GM10266 (cell line): Measurements from ENCODE around the gene DMGDH.
"Not testable (repeated sequence)": the region's sequence is repeated elsewhere in the genome, so short reads cannot be mapped to it uniquely, and the experiment has no call there.

Source experiments
- DNase-seq: peaks from one replicate; pipeline ENCODE4 v3.0.0; 2012; ENCODE audit errors: extremely low spot score
- CTCF ChIP-seq: IDR thresholded peaks from 2 replicates; pipeline ENCODE4 v1.5.1; 2012; ENCODE audit warnings: mild to moderate bottlenecking, low read depth; ENCODE audit not compliant: control insufficient read depth, insufficient read depth; ENCODE audit errors: missing control alignments

Gene DMGDH

DNA sequence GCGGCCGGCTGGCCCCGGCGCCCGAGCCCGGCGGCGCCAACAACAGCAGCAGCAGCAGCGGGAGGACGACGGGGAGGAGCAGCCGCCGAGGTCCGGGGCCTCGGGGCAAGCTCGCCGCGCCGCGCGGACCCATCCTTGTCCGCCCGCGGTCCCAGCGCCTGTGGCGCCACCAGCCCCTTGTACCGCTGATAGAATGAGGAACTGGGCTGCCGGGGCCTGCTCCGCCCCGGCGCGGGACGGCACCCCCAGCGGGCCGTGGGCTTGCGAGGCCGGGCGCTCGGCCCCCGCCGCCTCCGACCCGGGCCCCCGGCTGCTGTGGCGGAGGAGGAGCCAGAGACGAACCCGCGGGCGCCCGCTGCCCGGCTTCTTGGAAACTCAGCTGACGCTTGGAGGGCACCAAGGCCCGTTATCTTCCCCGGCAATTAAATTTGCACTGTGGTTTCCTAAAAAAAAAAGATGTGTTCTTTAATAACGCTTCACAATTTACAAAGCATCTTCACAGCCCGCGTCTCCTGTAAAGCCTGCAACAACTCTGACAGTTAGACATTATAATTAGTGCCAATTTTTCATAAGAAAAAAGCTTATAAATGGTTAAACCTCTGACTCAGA, 84.3 kb downstream of the DMGDH start, which contains the start of gene ARSB:
ARSB (minus strand) TSS at position 195 of the 609 bp plus-strand sequence; CDS start at position 133, 62 bp downstream.
- DNase-seq, result peak; percentile 64
- no peak for TF ChIP-seq CTCF

DNA sequence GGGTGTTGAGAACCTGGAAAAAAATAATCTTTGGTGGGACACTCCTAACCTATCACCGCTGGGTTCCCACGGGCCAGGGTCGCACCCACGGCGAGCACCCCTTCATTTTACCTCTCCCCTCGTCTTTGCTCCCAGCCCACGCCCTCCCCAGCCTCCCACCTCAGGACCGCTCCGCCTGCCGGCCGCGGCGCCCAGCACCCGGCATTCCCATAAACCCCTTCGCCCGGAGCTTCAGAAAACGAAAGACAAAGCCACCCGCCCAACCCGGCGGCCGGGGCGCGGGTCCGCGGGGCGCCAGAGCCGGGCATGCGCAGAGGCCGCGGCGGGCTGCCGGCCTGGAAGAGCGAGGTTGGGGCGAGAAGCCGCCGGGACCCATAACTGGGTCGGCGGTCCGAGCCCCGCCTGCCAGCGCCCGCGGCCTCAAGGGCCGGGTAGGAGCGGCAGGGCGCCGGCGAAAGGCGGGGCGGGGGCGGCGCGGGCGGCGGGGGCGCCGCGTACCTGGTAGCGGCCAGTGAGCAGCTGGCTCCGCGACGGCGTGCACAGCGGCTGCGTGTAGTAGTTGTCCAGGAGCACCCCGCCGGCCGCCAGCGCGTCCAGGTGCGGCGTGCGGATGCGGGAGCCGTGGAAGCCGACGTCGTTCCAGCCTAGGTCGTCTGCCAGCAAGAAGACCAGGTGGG, 84.9 kb downstream of the DMGDH start:
- DNase-seq, result peak; percentile 93
- TF ChIP-seq CTCF, result peak; percentile 13

DNA sequence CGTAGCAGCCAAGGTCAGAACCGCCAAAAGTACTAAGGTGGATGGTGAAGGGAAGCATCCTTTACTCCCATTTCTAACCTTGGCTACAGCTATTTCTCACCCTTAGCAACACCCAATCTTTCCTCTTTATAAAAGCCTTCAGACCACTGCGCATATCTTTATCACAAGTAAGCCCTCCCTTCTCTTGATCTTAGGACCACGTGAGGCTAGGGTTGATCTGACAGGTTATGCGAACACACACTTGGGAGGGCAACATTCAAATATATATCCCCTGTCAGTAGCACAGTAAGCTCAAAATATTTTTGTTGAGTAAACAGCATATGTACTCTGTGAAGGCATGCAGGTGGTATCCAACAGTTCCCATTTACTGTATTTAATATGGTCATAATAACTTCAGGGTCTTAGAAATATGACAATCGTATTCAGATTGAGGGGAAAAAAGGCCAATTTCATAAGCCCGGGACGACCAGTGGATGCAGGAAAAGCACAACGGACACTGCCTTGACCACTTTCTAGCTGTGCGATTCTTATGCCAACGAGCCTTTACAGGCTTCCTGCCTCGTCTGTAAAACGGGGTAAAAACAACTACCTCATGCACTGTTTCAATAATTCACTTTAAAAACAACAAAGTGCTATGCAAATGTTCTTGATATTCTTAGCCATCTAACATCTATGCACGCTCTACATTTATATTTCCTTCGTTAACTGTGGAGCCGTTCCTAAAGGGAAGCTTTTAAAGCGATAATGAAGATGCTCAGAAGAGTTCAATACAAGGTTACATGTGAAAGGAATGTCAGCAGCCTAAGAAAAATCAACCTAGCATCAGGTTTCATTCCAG, 85.7 kb downstream of the DMGDH start:
- DNase-seq, result peak; percentile 25
- no peak for TF ChIP-seq CTCF

- DNase-seq, result not testable (repeated sequence)
Observed at GRCh38 chr5:78983194-78983593, 86.3 kb downstream of the DMGDH start.

GRCh38 chr5:78979909-78980308, 89.6 kb downstream of the DMGDH start:
- DNase-seq, result no peak
- TF ChIP-seq CTCF, result no peak

GRCh38 chr5:78979117-78979742, 90.2 kb downstream of the DMGDH start:
- TF ChIP-seq CTCF, result no peak
- DNase-seq, result no peak

DNA sequence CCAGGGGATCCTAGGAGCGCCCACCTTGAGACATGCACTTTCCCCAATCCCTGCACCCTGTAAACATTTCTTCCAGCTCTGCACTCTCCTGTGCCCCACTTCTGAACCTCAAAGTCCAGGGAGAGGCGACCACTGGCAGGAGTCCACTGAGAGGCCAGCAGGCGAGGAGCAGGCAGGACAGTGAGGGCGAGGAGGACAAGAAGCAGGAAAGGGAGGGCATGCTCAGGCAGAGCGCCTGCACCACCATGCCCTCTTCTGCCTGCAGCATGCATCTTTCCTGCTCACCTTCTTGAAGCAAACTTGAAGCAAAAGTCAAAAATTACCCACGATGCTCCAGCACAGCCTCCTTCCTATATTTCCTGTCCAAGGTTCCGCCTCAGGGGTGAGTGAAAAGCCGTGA, 94.4 kb downstream of the DMGDH start:
- no peak for DNase-seq
- TF ChIP-seq CTCF, result no peak
